Gastrocnemius medialis (tissue), 4 donors: ENCODE results near the gene TBX21.

Experiments used
- POLR2A ChIP-seq, 2 donors: fragments of 450-650 bp; IDR thresholded peaks; one replicate each; pipeline ENCODE4 v1.6.1; 2017; ENCODE audit warnings: antibody characterized with exemption in 2 of 2, mild to moderate bottlenecking in 2 of 2, moderate library complexity in 2 of 2
- TF ChIP-seq, protein P1 (sequence below), 5 experiments: fragments of 450-650 bp in 3 of 5; fragments of 200-600 bp in 2 of 5; sonication (generic) in 2 of 5; IDR thresholded peaks in 4 of 5; conservative IDR thresholded peaks in 1 of 5; 1 replicate in 4 of 5; 2 replicates in 1 of 5; pipeline ENCODE4 v1.5.1; 2016 to 2019; ENCODE audit warnings: antibody characterized with exemption in 5 of 5, mild to moderate bottlenecking in 3 of 5, moderate library complexity in 3 of 5

DNA sequence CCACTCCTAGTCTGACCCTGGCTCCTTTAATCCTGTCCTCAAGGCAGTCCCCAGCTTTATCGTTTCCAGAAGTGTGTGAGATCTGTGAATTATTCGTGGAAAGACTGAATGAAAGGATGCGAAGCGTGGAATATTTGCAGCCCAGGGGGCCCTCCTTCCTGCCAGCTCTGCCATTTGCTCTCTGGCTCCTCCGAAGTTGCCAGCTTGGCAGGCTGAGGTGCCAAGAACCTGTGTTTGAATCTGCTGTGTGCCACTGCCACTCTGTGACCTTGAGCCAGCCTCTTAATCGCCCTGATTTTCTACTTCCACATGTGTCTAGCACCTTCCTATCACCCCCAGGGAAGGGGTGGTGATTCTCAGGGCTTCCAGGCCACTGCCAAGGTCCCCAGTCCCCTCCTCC is 28.3 kb upstream of the TBX21 start:
- TF ChIP-seq, protein P1, sequence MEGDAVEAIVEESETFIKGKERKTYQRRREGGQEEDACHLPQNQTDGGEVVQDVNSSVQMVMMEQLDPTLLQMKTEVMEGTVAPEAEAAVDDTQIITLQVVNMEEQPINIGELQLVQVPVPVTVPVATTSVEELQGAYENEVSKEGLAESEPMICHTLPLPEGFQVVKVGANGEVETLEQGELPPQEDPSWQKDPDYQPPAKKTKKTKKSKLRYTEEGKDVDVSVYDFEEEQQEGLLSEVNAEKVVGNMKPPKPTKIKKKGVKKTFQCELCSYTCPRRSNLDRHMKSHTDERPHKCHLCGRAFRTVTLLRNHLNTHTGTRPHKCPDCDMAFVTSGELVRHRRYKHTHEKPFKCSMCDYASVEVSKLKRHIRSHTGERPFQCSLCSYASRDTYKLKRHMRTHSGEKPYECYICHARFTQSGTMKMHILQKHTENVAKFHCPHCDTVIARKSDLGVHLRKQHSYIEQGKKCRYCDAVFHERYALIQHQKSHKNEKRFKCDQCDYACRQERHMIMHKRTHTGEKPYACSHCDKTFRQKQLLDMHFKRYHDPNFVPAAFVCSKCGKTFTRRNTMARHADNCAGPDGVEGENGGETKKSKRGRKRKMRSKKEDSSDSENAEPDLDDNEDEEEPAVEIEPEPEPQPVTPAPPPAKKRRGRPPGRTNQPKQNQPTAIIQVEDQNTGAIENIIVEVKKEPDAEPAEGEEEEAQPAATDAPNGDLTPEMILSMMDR (IDR thresholded peaks at IDR 0.05 in 4 of 5, conservative IDR thresholded peaks at IDR 0.05 in 1 of 5), result no peak
- no peak for TF ChIP-seq POLR2A (IDR thresholded peaks at IDR 0.05)
